Activated effector memory CD4-positive, alpha-beta T cell treated with anti-CD3 and anti-CD28 coated beads, Interleukin-2, amount 50 U/mL, for 16 hours (primary cell): Measurements from ENCODE around the gene CTAG1B.
"Not testable (repeated sequence)": the region's sequence is repeated elsewhere in the genome, so short reads cannot be mapped to it uniquely, and the experiment has no call there.

Experiments used
- DNase-seq: peaks from one replicate; pipeline ENCODE4 v3.0.0-alpha.2; 2020

CTAG1B gene

DNA sequence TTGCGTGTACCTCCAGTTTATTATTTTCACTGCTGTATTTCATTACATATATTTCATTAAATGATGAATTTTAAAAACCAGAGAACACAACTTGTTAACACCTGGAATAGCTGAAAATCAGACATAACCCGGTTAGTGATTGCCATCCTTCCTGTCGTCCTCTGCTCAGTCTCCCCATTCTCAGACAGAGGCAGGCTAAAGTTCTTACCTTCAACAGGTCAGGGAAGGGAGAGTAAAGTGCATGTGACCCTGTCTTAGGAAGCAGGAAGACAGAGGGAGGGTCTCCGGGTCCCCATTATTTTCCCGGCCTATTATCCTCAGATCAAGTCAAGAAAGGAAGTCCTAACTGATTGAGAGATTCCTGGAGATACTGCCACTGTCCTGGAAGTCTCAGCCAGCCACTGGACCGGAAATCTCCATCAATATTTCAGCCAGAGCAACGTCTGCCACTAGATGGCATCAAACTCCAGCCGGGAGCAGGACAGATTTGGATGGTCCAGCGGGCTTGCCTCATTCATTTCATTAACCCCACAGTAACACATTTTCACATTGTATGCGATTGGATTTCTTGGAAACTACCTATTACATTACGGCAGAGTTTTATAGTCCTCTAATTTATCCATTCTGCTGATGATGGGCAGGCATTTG is 1.8 kb upstream of the CTAG1B start:
- not testable (repeated sequence) for DNase-seq

DNA sequence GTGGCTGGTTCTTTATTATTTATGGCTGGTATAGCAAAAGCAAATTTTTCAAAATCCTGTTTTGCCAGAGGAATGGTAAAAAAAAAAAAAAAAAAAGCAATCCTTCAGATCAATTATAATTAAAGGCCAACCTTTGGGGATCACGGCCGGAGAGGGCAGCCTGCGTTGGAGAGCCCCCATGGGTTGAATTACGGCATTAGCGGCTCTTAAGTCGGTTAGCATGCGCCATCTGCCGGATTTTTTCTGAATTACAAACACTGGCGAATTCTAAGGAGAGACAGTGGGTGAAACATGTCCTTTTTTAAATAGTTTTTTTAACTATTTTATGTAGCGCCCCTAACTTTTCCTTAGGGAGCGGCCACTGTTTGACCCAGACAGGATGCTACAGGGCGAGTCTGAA is 5.5 kb downstream of the CTAG1B start:
- not testable (repeated sequence) for DNase-seq

DNA sequence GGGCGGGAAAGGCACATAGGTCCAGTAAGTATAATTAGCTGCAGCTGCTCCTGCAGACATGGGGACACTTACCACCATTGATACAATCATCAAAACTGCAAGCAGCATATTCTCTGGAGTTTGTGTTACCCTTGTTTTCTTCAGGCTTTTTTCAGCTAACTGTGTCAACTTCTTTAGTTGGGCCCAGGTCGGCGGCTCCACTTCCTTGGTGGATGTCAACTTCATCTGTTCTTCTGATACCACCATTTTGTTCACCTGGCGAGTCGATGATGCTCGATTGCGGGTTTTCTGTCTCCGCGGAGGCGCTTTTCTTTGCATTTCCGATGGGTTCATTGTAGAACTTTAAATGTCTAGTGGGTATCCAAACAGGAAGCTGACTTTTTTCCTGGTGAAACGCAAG is 7.9 kb downstream of the CTAG1B start:
- DNase-seq, result not testable (repeated sequence)

DNA sequence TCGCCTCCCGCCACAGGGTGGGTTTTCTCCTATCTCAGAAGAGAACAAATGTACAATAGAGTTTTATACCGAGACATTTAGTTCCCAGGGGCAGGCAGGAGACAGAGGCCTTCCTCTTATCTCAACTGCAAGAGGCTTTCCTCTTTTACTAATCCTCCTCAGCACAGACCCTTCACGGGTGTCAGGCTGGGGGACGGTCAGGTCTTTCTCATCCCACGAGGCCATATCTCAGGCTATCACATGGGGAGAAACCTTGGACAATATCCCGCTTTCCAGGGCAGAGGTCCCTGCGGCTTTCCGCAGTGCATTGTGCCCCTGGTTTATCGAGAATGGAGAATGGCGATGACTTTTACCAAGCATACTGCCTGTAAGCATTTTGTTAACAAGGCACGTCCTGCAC is 10.3 kb downstream of the CTAG1B start:
- DNase-seq, result not testable (repeated sequence)

DNA sequence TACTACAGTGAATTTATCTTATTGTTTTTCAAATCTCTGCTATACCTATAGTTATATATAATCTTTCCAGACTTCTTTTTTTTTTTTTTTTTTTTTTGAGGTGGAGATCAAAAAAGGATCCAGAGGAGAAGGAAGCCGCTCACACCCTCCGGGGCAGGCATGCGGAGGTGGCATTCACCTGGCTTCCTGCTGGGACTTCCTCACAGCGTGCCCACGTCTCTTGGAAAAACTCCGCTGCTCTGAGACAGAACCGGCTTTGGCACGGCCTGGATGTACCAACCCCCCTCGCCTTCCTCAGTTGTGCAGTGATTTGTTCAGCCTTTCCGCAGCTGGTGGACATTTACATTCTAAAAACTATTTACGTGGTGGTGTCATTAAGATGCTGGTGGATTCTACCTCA is 11.1 kb downstream of the CTAG1B start:
- not testable (repeated sequence) for DNase-seq

DNA sequence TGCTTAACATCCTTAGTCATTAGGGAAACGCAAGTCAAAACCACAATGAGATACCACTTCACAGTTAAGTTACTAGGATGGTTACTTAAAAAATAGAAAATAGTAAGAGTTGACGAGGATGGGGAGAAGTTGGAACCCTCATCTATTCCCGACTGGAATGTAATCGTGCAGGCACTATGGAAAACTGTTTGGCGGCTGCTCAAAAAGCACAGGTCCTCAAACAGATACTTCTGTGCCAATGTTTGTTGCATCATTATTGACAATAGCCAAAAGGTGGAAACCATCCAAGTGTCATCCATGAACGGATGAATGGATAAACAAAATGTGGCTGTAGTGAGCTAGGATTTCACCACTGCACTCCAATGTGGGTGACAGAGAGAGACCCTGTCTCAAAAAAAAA is 11.7 kb downstream of the CTAG1B start:
- DNase-seq, result no peak

DNA sequence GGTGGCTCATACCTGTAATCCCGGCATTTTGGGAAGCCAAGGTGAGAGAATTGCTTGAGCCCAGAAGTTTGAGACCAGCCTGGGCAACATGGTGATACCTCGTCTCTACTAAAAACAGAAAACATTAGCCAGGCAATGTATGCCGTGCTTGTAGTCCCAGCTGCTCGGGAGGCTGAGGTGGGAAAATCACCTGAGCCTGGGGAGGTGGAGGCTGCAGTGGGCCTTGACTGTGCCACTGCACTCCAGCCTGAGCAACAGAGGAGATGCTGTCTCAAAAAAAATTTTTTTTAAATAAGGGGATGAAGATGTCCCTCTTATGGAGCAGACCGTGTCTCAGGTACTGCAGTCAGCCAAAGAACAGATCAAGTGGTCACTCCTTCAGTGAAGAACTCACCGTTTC is 13.5 kb downstream of the CTAG1B start:
- DNase-seq, result no peak

DNA sequence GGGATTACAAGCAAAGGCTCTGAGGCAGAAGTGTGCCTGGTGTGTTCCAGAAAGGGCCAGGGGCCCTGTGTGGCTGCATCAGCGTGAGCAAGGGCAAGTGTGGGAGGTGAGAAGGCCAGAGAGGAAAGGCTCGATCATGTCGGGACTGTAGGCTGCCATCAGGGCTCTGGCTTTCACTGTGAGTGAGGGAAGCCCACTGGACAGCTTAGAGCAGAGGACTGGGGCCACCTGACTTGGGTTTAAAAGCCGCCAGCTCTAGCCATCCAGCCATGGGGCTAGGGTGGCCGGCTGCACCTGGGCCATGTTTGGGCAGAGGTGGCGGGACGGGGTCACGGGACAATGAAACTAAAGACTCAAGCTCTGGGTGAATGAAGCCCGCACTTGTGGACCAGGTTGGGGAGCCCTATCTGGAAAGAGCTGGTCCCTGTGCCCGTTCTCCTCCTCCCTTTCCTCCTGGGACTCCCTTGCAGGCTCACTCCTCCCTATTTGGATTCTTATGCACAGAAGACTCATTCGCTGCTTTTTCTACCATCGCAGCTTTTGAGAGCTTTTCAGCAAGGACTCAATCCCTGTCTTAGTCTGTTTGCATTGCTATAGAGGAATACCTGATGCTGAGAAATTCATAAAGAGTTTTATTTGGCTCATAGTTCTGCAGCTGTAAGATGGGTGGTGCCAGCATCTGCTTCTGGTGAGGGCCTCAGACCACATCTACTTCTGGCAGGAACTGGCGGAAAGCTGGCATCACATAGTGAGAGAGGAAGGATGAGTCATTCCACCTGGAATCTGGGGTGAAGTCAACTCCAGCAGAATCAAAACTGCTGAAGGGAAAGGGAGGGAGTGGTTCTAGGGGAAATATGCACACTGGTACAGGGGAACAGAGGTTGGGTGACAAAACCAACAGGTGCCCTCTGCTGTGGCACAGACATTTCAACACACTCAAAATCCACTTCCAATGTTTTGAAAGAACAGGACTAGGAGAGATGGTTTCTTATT is 15.3 kb downstream of the CTAG1B start:
- no peak for DNase-seq

DNA sequence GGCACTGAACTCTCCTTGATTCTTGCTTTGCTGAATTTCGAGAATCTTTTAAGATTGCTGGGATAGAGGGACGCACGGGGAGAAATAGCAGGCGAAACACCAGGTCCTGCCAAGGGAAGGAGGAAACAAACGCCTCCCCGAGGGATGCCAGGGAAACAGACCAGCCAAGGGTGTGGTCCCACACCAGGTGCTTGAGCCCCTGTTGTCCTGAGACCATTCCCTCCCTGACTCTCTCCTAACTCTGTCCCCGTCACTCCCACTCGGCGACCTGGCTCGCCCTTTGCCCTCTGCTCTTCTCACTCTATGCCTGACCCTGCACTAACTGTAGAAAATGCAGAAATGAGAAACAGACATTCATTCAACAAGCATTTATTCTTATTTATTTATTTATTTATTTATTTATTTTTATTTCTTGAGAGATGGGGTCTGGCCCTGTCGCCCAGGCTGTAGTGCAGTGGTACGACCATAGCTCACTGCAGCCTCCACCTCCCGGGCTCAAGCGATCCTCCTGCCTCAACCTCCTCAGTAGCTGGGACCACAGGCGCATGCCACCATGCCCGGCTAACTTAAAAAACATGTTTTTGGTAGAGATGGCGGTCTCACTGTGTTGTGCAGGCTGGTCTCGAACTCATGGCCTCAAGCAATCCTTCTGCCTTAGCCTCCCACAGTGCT is 16.2 kb downstream of the CTAG1B start:
- no peak for DNase-seq

DNA sequence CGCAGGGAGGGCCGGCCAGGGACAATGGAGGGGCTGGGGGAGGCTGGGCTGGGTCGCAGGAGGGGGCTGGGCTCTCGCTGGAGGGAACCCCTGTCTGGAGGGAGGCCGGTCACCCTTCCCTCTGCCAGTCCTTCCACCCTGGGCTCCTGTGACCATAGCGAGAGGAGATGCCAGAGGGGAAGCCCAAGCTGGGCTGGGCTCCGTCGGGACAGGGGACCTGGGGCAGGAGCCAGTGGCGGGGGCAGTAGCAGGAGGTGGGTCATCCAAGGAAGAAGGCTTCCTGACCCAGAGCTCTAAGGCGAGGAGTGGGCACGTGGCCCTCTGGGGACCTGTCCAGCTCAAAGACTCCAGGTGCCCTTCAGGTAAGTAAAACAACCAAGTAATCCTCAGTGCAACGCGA is 16.9 kb downstream of the CTAG1B start:
- DNase-seq, result no peak

DNA sequence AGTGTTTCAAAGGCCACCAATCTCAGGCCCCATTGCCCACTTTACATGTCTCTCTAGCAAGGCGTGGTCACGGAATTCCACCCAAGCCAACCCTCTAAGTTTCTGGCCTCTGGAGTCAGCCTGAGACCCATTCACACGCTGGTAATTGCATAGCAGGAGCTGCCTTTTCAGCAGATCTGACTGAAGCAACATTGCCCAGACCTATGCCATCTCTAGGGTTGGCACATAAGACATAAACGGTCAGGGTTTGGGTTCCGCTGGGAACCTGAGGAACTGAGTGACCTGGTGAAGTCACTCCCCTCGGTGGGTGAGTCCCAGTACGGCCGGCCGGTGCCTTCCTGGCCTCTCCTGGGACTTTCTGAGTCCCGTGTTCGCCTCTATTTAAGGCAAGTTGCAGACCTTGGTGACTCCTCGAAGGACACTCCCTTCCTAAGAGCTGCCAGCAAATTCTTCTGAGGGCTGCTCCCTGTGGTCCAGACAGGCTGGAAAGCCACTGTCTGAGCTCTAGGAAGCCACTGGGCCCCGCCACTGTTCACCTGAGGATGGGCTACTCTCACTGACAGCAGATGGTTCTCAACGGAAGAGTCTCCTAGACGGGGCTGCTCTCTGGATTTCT is 18.2 kb downstream of the CTAG1B start:
- DNase-seq, result no peak

DNA sequence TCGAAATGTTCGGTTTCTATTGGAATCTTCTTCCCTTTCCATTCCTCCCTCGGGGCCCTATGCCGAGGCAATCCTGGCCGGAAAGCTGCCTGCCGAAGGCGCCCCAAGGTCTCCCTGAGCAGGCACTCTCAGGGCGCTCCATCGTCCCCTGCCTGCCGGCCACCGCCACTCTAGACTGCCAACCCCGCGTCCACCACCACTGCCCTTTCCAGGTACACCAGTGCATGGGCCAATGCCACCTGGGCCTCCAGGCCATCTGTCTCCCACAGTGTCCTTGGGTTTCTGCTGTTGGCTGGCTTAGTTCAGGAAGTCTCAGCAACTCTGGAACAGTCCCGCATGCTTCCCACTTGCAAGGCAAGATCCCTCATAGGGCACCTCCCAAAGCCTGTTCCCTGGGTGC is 19.6 kb downstream of the CTAG1B start:
- DNase-seq, result no peak

DNA sequence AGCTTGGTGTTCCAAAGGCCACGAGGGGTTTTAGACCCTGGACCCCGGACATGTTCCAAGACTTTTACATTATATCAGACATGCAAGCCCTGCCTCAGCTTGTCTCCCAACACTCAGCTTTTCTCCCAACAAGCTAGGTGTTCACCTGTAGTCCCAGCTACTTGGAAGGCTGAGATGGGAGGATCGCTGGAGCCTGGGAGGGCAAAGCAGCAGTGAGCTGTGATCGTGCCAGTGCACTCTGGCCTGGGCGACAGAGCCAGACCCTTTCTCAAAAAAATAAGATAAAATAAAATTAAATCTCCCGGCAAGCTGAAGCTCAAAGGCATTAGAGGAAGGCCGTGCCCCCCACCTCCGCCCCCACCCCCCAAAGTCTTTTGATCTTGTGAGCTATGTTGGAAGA is 20.4 kb downstream of the CTAG1B start:
- no peak for DNase-seq

DNA sequence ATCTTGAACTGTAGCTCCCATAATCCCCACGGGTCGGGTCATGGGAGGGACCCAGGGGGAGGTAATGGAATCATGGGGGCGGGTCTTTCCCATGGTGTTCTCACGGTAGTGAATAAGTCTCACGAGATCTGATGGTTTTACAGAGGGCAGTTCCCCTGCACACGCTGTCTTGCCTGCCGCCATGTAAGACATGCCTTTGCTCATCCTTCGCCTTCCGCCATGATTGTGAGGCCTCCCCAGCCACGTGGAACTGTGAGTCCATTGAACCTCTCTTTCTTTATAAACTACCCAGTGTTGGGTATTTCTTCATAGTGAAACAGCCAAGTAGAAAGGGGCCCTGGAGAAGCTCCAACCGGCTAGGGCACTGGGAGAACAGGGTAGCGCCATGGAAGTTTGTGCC is 21.9 kb downstream of the CTAG1B start:
- DNase-seq, result no peak

DNA sequence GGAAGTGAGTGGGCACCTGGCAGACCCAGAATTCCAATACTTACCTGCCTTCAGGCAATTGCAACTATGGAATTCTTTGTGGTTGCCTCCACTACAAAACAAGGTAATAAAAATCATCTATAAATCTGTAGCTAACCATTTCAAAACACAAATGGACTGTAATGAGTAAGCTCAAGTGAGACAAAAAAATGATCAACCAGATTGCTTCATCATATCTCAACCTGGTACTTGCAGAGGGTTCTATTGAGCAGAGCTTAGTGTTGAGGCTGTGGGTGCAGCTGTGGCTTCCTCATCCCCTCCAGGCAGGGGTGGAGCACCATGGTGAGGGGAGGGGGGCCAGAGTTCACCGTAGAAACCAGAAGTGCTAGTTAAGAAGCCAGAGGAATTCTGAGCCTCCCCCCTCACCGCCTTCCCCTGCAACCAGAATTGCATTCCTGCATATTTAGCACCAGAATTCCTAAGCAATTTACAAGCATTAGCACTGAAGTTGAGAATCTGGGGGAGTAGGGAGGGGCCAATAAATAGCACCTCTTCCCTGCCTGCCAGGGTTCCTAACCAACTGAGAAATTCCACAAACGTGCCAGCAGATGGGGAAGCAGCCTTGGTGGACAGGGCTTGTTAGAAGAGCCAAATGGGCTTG is 22.7 kb downstream of the CTAG1B start:
- DNase-seq, result no peak

DNA sequence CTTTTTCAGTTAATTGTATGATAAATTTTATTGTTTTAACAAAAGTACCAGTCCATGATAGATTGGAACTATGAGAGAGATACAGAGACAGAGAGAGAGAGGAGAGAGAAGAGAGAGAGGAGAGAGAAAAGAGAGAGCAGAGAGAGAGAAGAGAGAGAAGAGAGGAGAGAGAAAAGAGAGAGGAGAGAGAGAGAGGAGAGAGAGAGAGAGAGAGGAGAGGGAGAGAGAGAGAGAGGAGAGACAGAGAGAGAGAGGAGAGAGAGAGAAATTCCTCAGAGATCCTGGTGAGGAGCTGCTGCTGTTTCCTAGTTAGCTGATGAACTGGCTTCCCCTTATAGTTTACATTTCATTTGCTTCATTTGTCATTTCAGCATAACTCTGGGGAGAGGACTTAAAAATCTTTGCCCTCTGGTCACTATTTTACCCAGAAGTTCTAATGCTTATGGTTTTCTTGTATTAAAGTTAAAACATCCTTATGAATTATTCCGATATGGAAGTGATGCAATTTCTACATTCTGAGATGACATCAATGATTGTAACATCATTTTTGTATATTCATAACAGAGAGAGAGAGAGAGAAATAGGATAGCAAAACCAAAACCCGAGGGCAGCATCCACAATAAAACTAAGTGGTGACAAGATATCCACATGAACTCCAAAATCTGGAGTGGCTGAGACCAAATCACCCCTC is 23.4 kb downstream of the CTAG1B start:
- no peak for DNase-seq

DNA sequence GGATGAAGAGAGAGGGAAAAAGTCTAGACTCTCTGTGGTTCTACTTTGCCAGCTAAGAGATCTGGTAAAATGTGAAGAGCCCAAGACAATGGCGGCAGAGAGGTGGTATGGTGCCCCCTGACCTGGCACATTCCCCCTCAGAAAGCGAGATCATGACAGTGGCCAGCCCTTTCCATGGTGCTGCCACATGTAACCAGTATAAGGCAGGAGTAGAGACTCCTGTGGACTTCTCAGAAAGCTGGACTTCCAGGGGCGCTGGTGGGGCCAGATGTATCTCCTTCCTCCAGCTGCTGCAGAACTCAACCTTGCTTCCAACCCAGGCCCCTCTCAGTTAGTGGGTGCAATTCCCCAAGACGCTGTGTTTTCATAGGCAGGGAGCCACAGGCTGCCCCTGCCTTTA is 24.6 kb downstream of the CTAG1B start:
- DNase-seq, result no peak

DNA sequence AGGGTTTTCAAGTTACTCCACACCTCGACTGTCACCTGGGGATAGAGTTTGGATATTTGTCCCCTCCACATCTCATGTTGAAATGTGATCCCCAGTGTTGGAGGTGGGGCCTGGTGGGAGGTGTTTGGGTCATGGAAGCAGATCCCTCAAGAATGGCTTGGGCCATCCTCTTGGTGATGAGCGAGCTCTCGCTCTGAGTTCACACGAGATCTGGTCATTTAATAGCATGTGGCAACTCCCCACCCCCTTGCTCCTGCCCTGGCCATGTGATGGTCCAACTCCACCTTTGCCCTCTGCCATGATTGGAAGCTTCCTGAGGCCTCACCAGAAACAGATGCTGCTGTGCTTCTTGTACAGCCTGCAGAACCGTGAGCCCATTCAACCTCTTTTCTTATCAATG is 25.9 kb downstream of the CTAG1B start:
- DNase-seq, result no peak

DNA sequence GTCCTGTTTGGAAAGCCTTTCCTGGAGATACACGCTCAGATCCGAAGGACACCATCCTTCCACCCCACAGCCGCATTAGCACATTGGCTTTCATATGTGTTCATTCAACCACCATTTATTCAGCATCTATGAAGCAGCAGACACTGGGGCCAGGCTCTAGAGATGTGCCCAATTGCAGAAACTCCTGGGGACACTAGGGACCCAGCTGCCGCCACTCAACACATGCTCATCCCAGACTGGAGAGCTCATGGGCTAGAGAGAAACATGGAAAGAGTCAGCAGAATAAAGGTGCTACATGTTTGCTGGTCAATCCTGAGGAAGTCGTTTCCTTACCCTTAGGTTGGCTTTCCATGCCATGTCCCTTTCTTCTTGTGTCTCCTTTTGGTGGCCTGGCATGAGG is 26.6 kb downstream of the CTAG1B start:
- no peak for DNase-seq

DNA sequence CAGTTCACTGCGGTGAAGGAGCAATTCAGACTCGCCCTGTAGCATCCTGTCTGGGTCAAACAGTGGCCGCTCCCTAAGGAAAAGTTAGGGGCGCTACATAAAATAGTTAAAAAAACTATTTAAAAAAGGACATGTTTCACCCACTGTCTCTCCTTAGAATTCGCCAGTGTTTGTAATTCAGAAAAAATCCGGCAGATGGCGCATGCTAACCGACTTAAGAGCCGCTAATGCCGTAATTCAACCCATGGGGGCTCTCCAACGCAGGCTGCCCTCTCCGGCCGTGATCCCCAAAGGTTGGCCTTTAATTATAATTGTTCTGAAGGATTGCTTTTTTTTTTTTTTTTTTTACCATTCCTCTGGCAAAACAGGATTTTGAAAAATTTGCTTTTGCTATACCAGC is 28.7 kb downstream of the CTAG1B start:
- DNase-seq, result not testable (repeated sequence)

DNA sequence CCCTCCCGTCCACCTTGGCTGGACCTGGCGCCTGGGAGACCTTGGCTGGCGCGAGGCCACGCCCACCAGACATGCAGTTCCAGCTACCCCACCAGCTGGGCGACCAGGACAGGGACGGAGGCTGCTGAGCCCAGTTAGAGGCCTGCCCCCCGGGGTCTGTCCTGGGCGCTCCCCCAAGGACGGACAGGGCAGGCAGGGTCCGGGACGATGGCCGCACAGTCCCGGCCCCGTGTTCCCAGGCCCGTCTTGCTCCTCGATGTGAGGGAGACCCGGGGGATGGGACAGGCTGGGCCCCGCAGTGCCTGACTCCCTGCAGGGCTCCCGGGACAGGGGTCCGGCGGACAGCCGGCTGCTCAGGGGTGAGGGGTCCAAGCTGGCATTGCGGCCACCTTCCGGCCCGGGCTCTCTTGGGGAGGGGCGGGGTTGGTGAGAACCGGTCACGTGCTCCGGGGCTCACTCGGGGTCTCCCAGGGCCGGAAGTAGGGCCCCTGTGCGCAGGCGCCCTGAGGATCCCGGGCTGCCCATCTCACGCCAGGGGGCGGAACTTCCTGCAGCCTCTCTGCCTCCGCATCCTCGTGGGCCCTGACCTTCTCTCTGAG is 34.4 kb downstream of the CTAG1B start, which contains the start of gene CTAG1A:
TSS of gene CTAG1A (plus strand) at position 549 of the 599 bp plus-strand sequence. CDS start 74 bp downstream, outside the sequence.
- DNase-seq, result not testable (repeated sequence)
